HG03571 (cell line): ENCODE measurements around the gene VTI1A.
A peak's percentile ranks its signal among the peaks of the same experiment; 100 is the strongest.

Experiments used
- ATAC-seq: cut with Tn5 transposase; IDR thresholded peaks from one replicate; pipeline ENCODE4 v1.9.1; 2021; ENCODE audit not compliant: unreplicated experiment

Gene VTI1A

GRCh38 chr10:112821663-112822062 is 374.6 kb downstream of the VTI1A start:
- no peak for ATAC-seq

GRCh38 chr10:112823007-112823406 is 376.0 kb downstream of the VTI1A start:
- ATAC-seq, result no peak

GRCh38 chr10:112823604-112824003 is 376.6 kb downstream of the VTI1A start:
- ATAC-seq, result no peak

- ATAC-seq, result no peak
These were observed 379.1 kb downstream of the VTI1A start for GRCh38 chr10:112826018-112826697.

DNA sequence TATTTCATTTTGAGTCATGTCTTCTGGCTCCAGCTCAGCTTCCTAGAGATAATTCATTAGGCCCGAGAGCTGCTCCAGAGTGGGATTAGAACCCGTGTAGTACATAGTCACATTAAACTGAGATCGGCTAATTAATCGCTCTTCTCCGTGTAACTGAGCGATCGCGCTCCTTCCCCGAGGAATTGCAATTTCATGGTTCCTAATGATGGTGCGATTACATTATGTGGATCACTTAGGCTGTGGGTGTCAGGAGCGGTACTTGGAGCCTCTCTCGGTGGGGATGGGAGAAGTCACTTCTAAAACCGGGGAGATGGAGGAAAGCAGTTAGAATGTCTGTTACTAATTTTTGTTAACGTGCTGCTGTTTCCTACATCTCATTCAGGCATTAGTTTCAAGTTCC is 380.1 kb downstream of the VTI1A start:
- no peak for ATAC-seq

DNA sequence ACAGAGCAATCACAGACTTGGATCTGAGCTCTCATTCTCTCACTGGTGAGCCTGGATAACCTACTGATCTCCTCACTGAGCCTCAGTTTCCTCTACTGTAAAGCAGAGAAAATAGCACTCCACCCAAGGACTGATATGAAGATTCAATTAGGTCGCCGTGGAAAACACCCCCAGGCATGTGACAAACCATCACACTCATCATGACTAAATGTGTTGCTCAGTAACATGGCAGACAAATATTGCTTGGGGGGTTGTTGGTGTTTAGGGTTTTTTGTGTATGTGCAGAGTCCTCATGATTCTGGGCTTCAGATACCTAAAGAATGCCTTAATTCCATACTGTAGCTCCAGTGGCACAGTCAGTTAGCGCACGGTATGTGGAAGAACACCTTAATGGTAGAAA is 380.9 kb downstream of the VTI1A start:
- ATAC-seq, result no peak

DNA sequence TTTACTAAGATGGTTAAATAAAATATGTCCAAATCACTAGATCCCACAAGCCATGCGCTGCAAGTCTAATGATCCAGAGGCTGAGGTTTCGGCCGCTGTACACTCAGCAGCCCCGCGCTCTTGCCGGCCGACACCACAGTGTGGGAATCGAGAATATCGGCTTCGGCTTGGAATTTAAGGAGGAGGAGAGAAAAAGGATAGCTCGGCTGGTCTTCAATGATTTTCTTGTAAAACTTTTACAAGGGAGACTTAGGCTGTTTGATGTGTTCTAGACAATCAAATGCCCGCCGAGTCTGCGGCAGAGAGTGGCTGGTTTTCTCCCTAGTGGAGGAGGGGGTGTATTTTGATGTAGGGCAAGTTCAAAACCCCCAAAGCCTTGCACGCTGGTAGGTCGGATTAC is 384.8 kb downstream of the VTI1A start:
- ATAC-seq, result no peak

DNA sequence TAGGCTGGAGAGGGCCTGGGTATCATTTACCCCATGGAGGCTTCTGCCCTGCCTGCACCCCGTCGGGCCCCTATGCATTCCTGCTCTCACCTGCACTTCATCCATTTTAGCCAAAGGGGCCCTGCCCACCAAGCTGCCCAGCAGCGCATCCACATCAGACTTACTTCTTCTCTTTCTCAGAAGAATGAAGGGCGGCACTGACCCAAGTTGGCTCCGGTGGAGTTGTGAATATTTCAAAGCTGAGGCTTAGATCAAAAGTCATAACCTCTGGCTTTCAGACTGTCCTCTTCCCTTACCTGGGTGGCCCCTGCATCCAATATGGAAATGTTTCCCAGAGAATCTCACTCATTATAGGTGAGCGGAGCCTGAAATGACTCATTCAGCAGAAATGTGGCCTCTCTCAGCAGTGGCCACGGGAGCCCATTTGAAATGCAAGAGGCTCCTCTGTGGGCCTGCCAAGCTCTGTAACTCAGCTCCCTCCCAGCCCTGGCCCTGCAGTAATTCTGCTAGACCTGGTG is 385.4 kb downstream of the VTI1A start:
- ATAC-seq, result no peak

DNA sequence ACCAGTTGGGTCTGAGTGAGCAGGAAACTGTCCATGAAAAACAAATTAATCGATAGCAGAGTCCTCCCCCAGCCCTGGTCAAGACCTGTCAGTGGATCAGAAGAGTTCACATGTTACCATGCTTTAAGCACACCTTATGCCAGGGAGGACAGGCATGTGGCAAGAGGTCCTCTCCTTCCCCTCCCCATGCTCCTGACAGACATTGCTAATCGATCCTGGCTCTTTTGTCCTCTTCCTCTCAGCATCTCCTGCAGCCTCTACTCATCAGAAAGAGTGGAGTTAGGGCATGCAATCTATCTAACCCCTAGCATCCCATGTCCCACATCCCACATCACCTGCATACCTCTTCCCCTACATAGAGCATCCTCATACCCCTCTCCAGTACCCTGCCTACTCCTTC is 385.9 kb downstream of the VTI1A start:
- no peak for ATAC-seq

DNA sequence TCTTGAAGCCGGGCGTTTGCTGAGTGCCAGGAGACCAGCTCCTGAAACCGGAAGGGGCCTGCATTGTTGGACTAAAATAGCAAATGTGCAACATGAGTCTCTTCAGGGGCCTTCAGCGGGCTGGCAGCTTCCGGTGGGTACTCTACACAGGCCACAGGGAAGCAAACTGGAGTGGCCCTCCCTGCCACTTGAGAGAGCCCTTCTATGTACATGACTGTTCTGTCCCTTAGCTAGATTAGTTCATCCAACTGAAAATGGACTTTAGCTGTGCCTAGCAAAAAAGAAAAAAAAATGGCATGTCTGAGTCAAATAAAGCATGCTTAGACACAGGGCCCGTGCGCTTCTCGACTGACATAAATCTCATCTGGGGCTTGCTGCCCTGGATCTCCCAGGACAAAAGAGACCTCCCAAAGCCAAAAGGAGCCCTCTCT is 387.8 kb downstream of the VTI1A start:
- no peak for ATAC-seq

DNA sequence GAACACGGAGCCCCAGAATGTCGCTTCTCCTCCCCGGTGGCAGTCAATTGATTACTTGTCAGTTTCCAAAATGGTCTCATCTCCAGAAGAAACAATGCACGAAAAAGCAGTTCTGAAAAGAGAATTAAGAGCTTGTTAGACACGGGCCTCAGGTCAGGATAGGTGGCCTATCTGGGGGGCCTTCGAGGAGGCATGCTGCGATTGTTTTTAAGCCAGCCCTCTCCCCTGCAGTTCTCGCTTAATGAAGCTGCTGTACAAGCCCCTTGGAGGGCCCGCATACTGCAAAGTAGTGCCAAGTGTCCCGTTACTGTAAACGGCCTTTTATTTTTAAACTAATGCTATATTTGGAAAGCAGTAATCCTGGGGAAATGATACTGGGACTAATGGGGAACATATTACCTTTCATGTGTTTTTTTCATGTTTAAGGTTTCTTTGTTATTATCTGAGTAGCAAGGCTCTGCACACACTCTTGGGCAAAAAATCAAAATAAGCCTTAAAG is 388.3 kb downstream of the VTI1A start:
- no peak for ATAC-seq

GRCh38 chr10:112835944-112836451 is 389.0 kb downstream of the VTI1A start:
- ATAC-seq, result no peak

- no peak for ATAC-seq
These were observed 391.9 kb downstream of the VTI1A start for GRCh38 chr10:112838784-112839481.

DNA sequence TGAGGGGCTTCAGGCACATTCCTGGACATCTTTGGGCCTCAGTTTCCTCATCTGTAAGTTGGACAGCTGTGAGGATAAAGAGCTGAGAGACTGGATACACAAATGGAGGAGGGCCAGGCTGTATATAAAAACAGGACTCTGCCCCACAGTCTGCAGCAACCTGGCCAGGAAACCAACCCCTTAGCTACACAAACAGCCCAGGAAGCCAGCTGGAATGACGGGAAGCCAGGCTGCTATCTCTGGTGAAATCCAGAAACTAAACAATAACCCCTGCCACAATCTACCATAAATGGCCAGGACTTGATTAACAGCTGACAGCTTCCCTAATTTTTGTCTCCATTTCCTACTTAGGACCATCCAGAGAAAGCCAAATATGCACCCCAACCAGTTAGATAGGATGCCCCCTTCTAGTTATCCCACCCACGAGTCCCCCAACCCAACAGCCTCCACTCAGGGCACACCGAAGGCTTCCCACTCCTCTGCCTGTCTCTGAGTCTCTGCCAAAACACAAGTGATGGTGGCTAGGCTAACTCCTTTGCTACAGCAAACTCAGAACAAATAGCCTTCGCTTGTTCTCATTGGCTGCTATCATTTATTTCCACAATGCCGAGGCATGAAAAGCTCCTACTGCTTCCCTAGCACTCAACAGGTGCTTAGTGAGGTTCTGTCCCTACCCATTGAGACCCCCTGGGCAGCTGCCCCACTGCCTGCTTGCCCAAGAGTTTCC is 393.1 kb downstream of the VTI1A start:
- no peak for ATAC-seq

DNA sequence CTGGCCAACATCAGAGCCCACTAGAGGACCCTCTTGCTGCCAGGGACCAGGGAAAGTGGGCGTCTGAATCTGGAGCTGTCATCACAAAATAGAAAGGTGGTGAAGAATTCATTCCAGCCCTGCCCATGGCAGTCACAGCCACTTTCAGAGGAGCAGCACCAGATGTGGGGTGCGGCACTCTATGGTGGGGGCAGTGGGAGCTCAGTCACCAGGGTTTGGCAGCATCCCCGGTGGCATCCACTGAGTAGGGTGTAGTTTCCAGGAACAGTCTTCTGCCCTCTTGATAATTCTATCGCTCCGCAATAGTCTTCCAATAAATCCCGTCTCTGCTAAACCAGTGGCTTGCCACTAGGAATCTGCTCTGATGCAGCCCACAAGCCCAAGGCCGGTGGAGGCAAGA is 394.5 kb downstream of the VTI1A start:
- no peak for ATAC-seq

DNA sequence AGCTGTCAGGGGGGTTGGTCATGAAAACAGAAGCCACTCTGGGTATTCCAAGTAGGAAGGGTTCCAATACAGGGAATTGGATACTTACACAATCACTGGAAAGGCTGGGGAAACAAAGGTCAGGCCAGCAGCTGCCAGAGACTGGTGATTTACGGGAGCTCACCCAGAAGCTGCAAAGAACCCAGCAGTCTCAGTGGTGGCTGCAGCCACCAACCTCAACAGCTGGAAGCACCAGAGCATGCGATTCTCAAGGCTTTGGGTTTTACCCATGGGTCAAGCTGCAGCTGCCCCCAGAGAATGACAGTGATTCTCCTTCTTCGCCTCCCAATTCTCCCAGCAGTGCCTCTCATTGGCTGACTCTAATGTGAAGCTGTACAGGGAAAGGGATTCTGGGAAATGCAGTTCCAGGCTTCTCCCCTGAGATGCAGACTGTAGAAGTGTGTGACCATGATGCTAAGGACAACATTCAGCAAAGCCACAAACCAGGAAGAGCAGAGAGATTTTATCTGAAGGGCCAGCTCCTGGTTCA is 395.9 kb downstream of the VTI1A start:
- ATAC-seq, result peak; percentile 95

- ATAC-seq, result no peak
These were observed 396.6 kb downstream of the VTI1A start for GRCh38 chr10:112843623-112844022.

- ATAC-seq, result no peak
These were observed 397.9 kb downstream of the VTI1A start for GRCh38 chr10:112844681-112845544.

GRCh38 chr10:112847778-112848177 is 400.8 kb downstream of the VTI1A start:
- no peak for ATAC-seq

GRCh38 chr10:112848228-112848627 is 401.2 kb downstream of the VTI1A start:
- ATAC-seq, result no peak
